ENCODE measurements around the gene CAMTA2.

CAMTA2 gene

DNA sequence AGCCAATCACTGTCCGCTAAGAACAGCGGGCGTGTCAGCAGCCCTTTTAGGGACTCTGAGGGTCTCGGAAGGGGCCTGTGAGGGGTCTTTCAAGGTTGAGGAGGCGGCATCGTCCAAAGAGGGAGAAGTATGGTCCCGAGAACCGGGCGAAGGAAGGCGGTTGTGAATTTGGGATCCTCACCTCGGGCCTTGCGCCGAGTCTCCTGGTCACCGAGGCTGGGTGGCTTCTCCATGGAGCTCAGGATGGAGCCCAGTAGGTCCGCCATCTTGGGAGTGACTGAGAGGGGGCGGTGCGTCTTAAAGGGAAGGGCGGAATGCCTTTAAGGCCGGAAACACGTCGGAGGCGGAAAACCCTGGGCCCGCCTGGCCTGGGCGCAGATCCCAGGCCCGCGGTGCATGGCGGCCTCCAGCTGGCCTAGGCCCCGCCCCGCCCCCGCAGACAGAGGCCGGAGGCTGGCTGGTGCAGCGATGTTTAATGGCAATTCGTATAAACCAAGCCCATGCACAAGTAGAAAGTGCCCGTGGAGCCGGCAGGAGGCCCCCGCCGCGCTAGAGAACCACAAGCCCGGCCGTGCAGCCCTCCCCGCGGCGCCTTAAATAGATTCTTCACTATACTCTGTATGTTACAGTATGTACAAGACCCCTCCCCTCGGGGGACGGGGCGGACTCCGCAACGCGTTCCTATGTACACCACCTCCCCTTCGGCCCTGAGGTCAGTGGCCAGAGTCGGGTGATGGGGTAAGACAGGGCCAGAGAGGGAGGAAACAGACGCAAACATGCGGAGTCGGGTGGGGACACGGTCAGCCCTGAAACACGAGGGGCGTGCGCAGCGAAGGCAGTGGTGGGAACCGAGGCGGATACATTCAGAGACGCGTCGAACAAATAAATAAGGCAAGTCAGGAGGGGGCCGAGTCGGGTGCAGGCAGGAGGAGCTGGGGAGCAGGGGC, 19.7 kb downstream of the CAMTA2 start, which contains the start of gene SPAG7:
SPAG7 (minus strand) TSS at position 279 of the 947 bp plus-strand sequence; CDS start at position 266, 13 bp downstream.
- peak; percentile 96 for DNase-seq

- DNase-seq = peak; percentile 100
Observed at GRCh38 chr17:4966844-4967538, 20.5 kb downstream of the CAMTA2 start.

DNA sequence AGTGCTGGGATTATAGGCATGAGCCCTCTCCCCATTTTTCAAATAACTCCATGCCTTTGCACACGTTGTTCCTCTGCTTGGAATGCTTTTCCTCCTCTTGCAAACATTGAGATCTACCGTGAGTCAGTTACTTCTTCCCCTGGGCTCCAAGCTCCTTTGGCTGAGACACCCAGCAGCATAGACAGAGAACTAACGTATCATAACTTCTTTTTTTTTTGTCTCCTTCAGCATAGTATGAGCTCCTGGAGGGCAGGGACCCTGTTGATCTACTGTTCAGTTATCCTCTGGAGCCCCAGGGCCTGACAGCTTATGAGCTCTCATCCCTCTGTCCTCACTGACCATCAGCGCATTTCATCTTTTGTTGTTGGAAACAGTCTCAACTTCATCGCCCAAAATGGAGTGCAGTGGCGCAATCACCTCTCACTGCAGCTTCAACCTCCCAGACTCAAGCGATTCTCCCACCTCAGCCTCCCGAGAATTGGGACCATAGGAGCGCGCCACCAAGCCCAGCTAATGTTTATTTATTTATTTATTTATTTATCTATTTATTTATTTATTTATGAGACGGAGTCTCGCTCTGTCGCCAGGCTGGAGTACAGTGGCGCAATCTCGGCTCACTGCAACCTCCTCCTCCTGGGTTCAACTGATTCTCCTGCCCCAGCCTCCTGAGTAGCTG, 22.0 kb downstream of the CAMTA2 start:
- no peak for DNase-seq

GRCh38 chr17:4960279-4960922, 27.1 kb downstream of the CAMTA2 start:
- no peak for DNase-seq

GRCh38 chr17:4959261-4959965, 28.1 kb downstream of the CAMTA2 start:
- no peak for DNase-seq

DNA sequence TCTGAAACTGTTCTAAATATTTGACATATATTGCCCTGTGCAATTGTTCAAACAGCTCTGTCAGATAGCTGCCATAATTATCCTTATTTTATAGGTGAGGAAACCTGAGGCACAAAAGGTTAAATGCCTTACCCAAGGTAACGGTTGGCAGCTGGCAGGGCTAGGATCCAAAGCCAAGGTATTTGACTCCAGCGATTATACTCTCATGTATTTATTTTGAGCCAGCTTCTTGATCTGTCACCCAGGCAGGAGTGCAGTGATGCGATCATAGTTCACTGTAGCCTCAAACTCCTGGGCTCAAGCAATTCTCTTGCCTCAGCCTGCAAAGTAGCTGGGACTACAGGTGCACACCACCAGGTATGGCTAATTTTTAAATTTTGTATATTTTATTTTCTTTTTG, 29.4 kb downstream of the CAMTA2 start:
- no peak for DNase-seq

- DNase-seq = no peak
Observed at GRCh38 chr17:4956493-4957061, 30.9 kb downstream of the CAMTA2 start.

DNA sequence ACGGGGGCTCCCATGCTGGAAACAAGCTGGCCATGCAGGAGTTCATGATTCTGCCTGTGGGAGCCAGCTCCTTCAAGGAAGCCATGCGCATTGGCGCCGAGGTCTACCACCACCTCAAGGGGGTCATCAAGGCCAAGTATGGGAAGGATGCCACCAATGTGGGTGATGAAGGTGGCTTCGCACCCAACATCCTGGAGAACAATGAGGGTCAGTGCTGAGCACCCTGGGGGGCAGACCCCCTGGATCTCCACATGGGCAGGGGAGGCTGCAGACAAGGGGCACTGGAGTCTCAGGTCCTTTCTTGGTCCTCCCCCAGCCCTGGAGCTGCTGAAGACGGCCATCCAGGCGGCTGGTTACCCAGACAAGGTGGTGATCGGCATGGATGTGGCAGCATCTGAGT, 32.4 kb downstream of the CAMTA2 start:
- no peak for DNase-seq

- peak; percentile 82 for DNase-seq
Observed at GRCh38 chr17:4953451-4953961, 34.0 kb downstream of the CAMTA2 start.

- no peak for DNase-seq
Observed at GRCh38 chr17:4951486-4951885, 36.0 kb downstream of the CAMTA2 start.

GRCh38 chr17:4950746-4951204, 36.7 kb downstream of the CAMTA2 start, which contains the start of gene ENO3:
TSS of gene ENO3 (plus strand) at chr17:4951119. CDS start at chr17:4951830, 711 bp downstream.
- DNase-seq = no peak

DNA sequence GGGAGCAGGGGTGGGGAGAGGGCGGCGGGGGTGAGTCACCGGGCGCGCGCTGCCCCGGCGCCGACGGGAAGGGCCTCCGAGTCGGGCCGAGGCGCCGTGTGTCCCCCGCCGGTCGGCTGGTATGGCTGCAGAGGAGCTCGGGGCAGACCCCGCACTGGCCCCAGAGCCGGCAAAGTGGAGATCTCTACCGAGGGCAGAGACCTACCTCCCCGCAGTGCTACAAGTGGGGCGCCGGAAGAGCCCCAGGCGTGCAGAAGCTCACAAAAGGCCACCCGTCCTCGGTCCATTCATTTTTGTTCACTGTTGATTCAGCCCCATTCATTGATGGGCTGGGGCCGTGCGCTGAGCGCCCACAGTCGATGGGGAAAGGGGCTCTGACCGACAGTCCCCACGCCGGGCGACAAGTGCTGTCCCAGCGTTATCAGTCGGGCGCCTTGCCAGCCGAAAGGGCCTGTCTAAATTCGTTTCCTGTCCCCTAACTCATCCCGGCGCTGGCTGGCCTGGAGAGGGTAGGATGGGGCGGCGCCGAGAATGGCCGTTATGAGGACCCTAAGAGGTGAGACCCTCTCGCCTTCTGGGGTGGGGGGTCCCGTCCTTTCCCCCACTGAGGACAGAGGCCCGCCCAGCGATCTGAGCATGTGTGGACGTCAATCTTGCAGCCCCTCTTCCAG, 37.3 kb downstream of the CAMTA2 start:
- no peak for DNase-seq

GRCh38 chr17:4949321-4950074, 38.0 kb downstream of the CAMTA2 start:
- DNase-seq = peak; percentile 76

DNA sequence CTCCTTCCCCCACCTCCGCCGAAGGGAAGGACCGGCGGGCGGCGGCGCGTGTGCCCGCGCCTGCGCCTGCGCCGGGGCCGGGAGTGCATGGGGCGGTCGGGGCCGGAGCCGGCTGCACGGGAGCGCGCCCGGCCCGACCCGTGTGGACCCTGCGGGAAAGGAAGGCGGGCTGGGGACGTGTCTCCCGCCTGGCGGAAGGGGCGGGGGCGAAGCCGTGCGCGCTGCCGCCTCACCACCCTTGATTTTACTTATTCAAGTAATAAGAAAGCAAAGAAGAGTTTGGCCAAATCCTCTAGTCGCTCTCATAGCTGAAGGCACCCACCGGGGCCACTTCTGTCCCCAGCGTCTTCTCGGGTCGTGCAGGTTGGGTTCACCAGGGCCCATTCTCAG, 38.5 kb downstream of the CAMTA2 start:
- peak; percentile 92 for DNase-seq

- peak; percentile 94 for DNase-seq
Observed at GRCh38 chr17:4948166-4948930, 39.1 kb downstream of the CAMTA2 start, which contains the start of gene PFN1. TSS of gene PFN1 (minus strand) at chr17:4948530. CDS start at chr17:4948394, 136 bp downstream.

DNA sequence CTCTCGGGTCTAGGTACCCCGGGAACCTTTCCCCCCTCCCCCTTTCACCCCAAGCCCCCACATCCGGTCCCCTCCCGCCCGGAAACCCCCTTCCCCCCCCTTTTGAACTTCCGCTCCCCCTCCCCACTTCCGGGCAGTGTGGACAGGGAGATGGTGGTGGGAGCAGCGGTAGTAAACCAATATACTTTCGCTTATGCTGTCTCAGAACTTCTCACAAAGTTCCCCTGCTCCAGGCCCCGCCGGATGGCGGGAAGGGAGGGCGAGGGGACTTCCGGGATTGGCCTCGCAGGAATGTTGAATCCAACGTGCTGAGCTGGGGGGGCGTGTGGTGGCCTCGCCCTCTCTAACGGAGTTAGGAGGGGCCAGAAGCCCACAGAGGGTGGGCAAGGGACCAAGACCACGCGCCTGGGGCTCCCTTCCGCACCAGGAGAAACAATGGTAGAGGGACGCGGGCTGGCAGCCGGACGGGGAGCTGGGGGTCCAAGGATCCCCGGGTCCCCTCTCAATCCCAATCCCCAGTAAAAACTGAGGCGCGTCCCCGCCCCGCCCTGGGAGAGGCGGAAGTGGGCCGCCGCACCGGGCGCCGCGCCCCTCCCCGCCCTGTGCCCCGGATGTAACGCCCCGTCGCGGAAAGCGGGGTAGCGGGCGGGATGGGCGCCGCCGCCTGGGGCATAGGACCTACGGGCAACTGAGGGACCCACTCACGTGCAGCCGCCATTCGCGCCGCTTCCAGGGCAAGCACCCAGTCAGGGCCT, 39.9 kb downstream of the CAMTA2 start:
- DNase-seq = peak; percentile 71

DNA sequence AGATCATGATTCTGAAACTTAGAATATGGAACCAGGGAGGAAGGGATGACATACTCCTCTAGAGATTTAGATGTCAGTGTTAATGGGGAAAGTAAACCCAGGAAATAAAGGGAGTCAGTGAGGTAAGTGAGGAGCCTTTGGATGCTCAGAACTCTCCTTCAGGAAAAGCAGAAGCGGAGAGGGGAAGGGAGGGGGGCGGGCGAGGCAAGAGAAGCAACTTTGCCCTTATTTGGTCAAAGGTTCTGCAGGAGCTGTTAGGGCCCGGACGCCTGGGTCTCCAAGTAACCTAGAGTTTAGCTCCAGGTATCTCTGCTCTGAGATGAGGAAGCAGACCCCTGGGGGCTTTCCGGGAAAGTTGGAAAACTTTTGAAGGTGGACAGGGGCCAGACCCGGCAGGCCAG, 40.5 kb downstream of the CAMTA2 start:
- no peak for DNase-seq

- no peak for DNase-seq
Observed at GRCh38 chr17:4946312-4946976, 41.0 kb downstream of the CAMTA2 start.
